Liver (tissue), 9 donors: ENCODE data around the gene RBM27. TPM values are rescaled to one million over a fixed set of nuclear protein-coding genes. Genes with fewer than 3 reads are reported as not detected.

Source experiments
- DNase-seq: peaks from one replicate; pipeline ENCODE4 v3.0.0-alpha.2; 2017; ENCODE audit warnings: low spot score
- H3K27ac ChIP-seq, 2 donors: one replicate each; pipeline ENCODE4 v1.7.0; 2013; ENCODE audit warnings: inconsistent platforms in 2 of 2, low read length in 2 of 2, control low read depth in 1 of 2, low read depth in 1 of 2, mild to moderate bottlenecking in 1 of 2
- H3K27me3 ChIP-seq, 4 donors: one replicate each; pipeline versions ENCODE4 v1.6.1 to v1.7.0; 2013; ENCODE audit warnings: low read length in 3 of 4, inconsistent platforms in 1 of 4, mild to moderate bottlenecking in 1 of 4, moderate library complexity in 1 of 4; ENCODE audit not compliant: control insufficient read depth in 4 of 4, insufficient read depth in 4 of 4
- H3K36me3 ChIP-seq, 4 donors: one replicate each; pipeline versions ENCODE4 v1.6.1 to v1.7.0; 2013; ENCODE audit warnings: low read length in 3 of 4, mild to moderate bottlenecking in 3 of 4, low read depth in 1 of 4, moderate library complexity in 1 of 4; ENCODE audit not compliant: control insufficient read depth in 4 of 4, insufficient read depth in 3 of 4
- H3K4me1 ChIP-seq, 4 donors: one replicate each; pipeline versions ENCODE4 v1.6.1 to v1.7.0; 2013; ENCODE audit warnings: low read length in 3 of 4, mild to moderate bottlenecking in 3 of 4, moderate library complexity in 1 of 4; ENCODE audit not compliant: control insufficient read depth in 4 of 4, insufficient read depth in 4 of 4
- H3K4me3 ChIP-seq, 3 donors: one replicate each; pipeline versions ENCODE4 v1.6.1 to v1.7.0; 2013; ENCODE audit warnings: low read length in 3 of 3, control low read depth in 1 of 3, low read depth in 1 of 3, mild to moderate bottlenecking in 1 of 3
- H3K9ac ChIP-seq, 2 donors: one replicate each; pipeline ENCODE4 v1.7.0; 2013; ENCODE audit warnings: low read length in 2 of 2, mild to moderate bottlenecking in 2 of 2, moderate library complexity in 2 of 2, control low read depth in 1 of 2, low read depth in 1 of 2
- H3K9me3 ChIP-seq, 4 donors: one replicate each; pipeline versions ENCODE4 v1.6.1 to v1.7.0; 2013; ENCODE audit warnings: low read length in 3 of 4; ENCODE audit not compliant: control insufficient read depth in 4 of 4
- ATF3 ChIP-seq: IDR thresholded peaks from 2 replicates; pipeline ENCODE4 v1.6.1; 2016; ENCODE audit warnings: antibody characterized with exemption
- CTCF ChIP-seq: fragments of 150-350 bp; IDR thresholded peaks from 2 replicates; pipeline ENCODE4 v1.5.1; 2017; ENCODE audit warnings: improper control_type of control experiment, low read depth, low read length; ENCODE audit not compliant: missing input control
- EGR1 ChIP-seq, 2 donors: IDR thresholded peaks; 2 replicates each; pipeline ENCODE4 v1.6.1; 2016 to 2018; ENCODE audit warnings: antibody characterized with exemption in 2 of 2, low read depth in 2 of 2
- FOXA1 ChIP-seq: IDR thresholded peaks from 2 replicates; pipeline ENCODE4 v1.6.1; 2016; ENCODE audit warnings: antibody characterized with exemption
- FOXA2 ChIP-seq: IDR thresholded peaks from 2 replicates; pipeline ENCODE4 v1.6.1; 2016; ENCODE audit warnings: antibody characterized with exemption
- GABPA ChIP-seq, 2 donors: IDR thresholded peaks in 1 of 2; conservative IDR thresholded peaks in 1 of 2; 2 replicates each; pipeline ENCODE4 v1.6.1; 2016; ENCODE audit warnings: antibody characterized with exemption in 2 of 2, mild to moderate bottlenecking in 1 of 2, moderate library complexity in 1 of 2
- HNF4A ChIP-seq, 2 donors: conservative IDR thresholded peaks; 2 replicates each; pipeline ENCODE4 v1.6.1; 2016; ENCODE audit warnings: antibody characterized with exemption in 2 of 2, mild to moderate bottlenecking in 2 of 2
- HNF4G ChIP-seq: IDR thresholded peaks from 2 replicates; pipeline ENCODE4 v1.6.1; 2016; ENCODE audit warnings: antibody characterized with exemption
- JUND ChIP-seq, 2 donors: IDR thresholded peaks; 2 replicates each; pipeline ENCODE4 v1.6.1; 2016; ENCODE audit warnings: antibody characterized with exemption in 2 of 2
- NR2F2 ChIP-seq: IDR thresholded peaks from 2 replicates; pipeline ENCODE4 v1.6.1; 2016; ENCODE audit warnings: antibody characterized with exemption
- RAD21 ChIP-seq, 2 donors: IDR thresholded peaks; 2 replicates each; pipeline ENCODE4 v1.6.1; 2016; ENCODE audit warnings: antibody characterized with exemption in 2 of 2, mild to moderate bottlenecking in 2 of 2
- REST ChIP-seq: IDR thresholded peaks from 2 replicates; pipeline ENCODE4 v1.6.1; 2016; ENCODE audit warnings: antibody characterized with exemption, mild to moderate bottlenecking
- RXRA ChIP-seq, 2 donors: IDR thresholded peaks; 2 replicates each; pipeline ENCODE4 v1.6.1; 2017 to 2018; ENCODE audit warnings: antibody characterized with exemption in 2 of 2, mild to moderate bottlenecking in 1 of 2
- SP1 ChIP-seq: IDR thresholded peaks from 2 replicates; pipeline ENCODE4 v1.6.1; 2018; ENCODE audit warnings: antibody characterized with exemption, mild to moderate bottlenecking
- TAF1 ChIP-seq: conservative IDR thresholded peaks from 2 replicates; pipeline ENCODE4 v1.6.1; 2016; ENCODE audit warnings: antibody characterized with exemption, mild to moderate bottlenecking
- YY1 ChIP-seq: IDR thresholded peaks from 2 replicates; pipeline ENCODE4 v1.6.1; 2016; ENCODE audit warnings: antibody characterized with exemption, mild to moderate bottlenecking
- ZBTB33 ChIP-seq: IDR thresholded peaks from 2 replicates; pipeline ENCODE4 v1.6.1; 2016; ENCODE audit warnings: antibody characterized with exemption
- WGBS: extraction: QIAGEN DNeasy Blood & Tissue Kit; methylation state at CpG from one replicate; pipeline ENCODE4 v1.1.7; 2013; 5-methylcytosine and 5-hydroxymethylcytosine counted together
- polyA plus RNA-seq, 2 donors: library from polyadenylated mRNA; stranded (reverse) in 1 of 2; unstranded in 1 of 2; fragments of 200-250 nt in 1 of 2; fragments of >200 nt in 1 of 2; fragmentation: Nextera tagmentation in 1 of 2; extraction: Ambion mirVana in 1 of 2; gene quantifications; one replicate each; pipeline versions ENCODE4 v1.2.1 to v1.2.3, GENCODE V29; 2013 to 2015
- total RNA-seq, 2 donors: library from RNA; depleted of rRNA; stranded (reverse); fragments of >200 nt; gene quantifications; one replicate each; pipeline ENCODE4 v1.2.3, GENCODE V29; 2014
- TF ChIP-seq, protein P1 (sequence below): IDR thresholded peaks from 2 replicates; pipeline ENCODE4 v1.6.1; 2016; ENCODE audit warnings: antibody characterized with exemption
- donor health status: healthy.
- donor health status: healthy.
- donor health status: healthy.
- donor health status: healthy.
- donor health status: healthy.

RBM27 gene
- total and polyA plus RNA-seq, 4 donors = 2.7 to 16.7 (median 9.7) TPM

DNA sequence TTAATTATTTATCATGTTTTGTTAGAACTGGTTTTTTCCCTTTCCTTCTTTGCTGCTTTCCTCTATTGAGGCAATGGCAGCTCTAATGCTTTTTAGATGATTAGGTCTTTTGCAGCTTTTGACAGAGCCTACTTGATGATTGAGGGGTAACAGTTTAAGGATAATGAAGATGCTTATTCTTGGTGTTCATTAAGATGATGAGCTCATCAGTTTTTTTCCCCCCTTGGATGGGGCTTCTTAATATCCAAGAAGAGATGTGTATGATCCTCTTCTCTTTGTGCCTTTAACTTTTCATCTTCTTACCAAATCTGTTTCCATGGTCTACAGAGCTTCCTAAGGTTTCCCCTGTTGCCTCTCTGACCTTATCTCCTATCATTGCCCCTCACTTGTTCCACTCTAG, 15.8 kb downstream of the RBM27 start:
- no peak for DNase-seq
- no peak for TF ChIP-seq EGR1 (IDR thresholded peaks at IDR 0.05; ENCODE audit: low read depth in 2 of 2)
- TF ChIP-seq HNF4A (conservative IDR thresholded peaks at IDR 0.05) = no peak
- no peak for TF ChIP-seq ZBTB33
- H3K27me3 ChIP-seq = no peaks in the 10 kb centered on the region

GRCh38 chr5:146221234-146221633, 17.8 kb downstream of the RBM27 start:
- Histone ChIP-seq H3K9me3 (no peaks in the 10 kb centered on the region), H3K4me3 (no peak overlapping the region), H3K9ac (no peak overlapping the region), H3K36me3 (peaks cover 0 to 6% (median 2%) of the 10 kb centered on the region in 4 donors), H3K27me3 (no peaks in the 10 kb centered on the region), H3K27ac (no peak overlapping the region), H3K4me1 (no peaks in the 10 kb centered on the region)
- TF ChIP-seq EGR1 (IDR thresholded peaks at IDR 0.05; ENCODE audit: low read depth in 2 of 2) = no peak
- TF ChIP-seq, protein P1, sequence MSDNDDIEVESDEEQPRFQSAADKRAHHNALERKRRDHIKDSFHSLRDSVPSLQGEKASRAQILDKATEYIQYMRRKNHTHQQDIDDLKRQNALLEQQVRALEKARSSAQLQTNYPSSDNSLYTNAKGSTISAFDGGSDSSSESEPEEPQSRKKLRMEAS = no peak
- peak; percentile 77 for TF ChIP-seq YY1
- TF ChIP-seq GABPA (IDR thresholded peaks at IDR 0.05 in 1 of 2, conservative IDR thresholded peaks at IDR 0.05 in 1 of 2) = no peak
- TF ChIP-seq RXRA (IDR thresholded peaks at IDR 0.05) = no peak
- TF ChIP-seq REST = no peak
- no peak for TF ChIP-seq NR2F2
- no peak for TF ChIP-seq TAF1
- no peak for TF ChIP-seq ATF3
- TF ChIP-seq FOXA2 = no peak
- no peak for TF ChIP-seq RAD21 (IDR thresholded peaks at IDR 0.05)
- TF ChIP-seq ZBTB33 = no peak
- no peak for TF ChIP-seq HNF4G
- TF ChIP-seq CTCF = no peak
- TF ChIP-seq SP1 = peak; percentile 23
- TF ChIP-seq FOXA1 = no peak
- no peak for TF ChIP-seq JUND (IDR thresholded peaks at IDR 0.05)
- peak; percentile 44 to 52 for TF ChIP-seq HNF4A (conservative IDR thresholded peaks at IDR 0.05)
- WGBS = 57% methylated on average over 3 of the region's 3 CpGs
- DNase-seq = no peak

More for the DNA sequence above, 15.8 kb downstream of the RBM27 start:
- Histone ChIP-seq H3K27ac (no peak overlapping the region), H3K36me3 (peaks cover 0 to 6% (median under 1%) of the 10 kb centered on the region in 4 donors), H3K9me3 (no peaks in the 10 kb centered on the region), H3K9ac (no peak overlapping the region), H3K4me3 (no peak overlapping the region), H3K4me1 (peaks cover 0 to under 1% (median 0%) of the 10 kb centered on the region in 4 donors)
